GM12878 (cell line): ENCODE results near the gene PRKN. TPM values are rescaled to one million over a fixed set of nuclear protein-coding genes. Genes with fewer than 3 reads are reported as not detected.

Experiments
- ATAC-seq: fragments of 200-7000 bp; cut with Tn5 transposase; 3 replicates; pipeline ENCODE4 v1.9.1; 2020; ENCODE audit warnings: mild to moderate bottlenecking, moderate library complexity
- BruUV-seq: library from RNA; stranded (reverse); fragments of 400-500 nt; replicated peaks from 2 replicates; lab custom pipeline; 2021; lab: Mats Ljungman, UMichigan
- CTCF ChIA-PET: fragments of 300-600 bp; sonication (Branson Sonifier 250); formaldehyde crosslinking; extraction: SDS; loops from one replicate; lab custom pipeline; 2021; ENCODE audit warnings: inconsistent platforms; lab: Yijun Ruan, JAX
- POLR2A ChIA-PET: fragments of 350-600 bp; formaldehyde crosslinking; extraction: SDS; loops from one replicate; lab custom pipeline; 2021; ENCODE audit warnings: inconsistent platforms; lab: Charles Lee
- RAD21 ChIA-PET: fragments of 300-600 bp; sonication (Branson Sonifier 250); formaldehyde crosslinking; loops from one replicate; lab custom pipeline; 2023; ENCODE audit warnings: antibody characterized with exemption; ENCODE audit not compliant: unreplicated experiment; lab: Charles Lee
- SMC1A ChIA-PET: fragments of 300-600 bp; sonication (Branson Sonifier 250); formaldehyde crosslinking; loops from one replicate; lab custom pipeline; 2023; ENCODE audit not compliant: unreplicated experiment, uncharacterized antibody; lab: Charles Lee
- DNase-seq: peaks from one replicate; pipeline ENCODE4 v3.0.0-alpha.2; 2011; ENCODE audit warnings: low read depth, low spot score
- FAIRE-seq: peaks from 3 replicates; lab custom pipeline; 2011; peaks lifted over from hg19 to GRCh38; lab: Jason Lieb, UNC
- H2AFZ ChIP-seq: 2 replicates; pipeline ENCODE4 v1.6.0; 2011; ENCODE audit warnings: low read depth, low read length, control low read depth; ENCODE audit not compliant: control insufficient read depth
- H3K27ac ChIP-seq: 2 replicates; pipeline ENCODE4 v1.5.1; 2011; ENCODE audit warnings: control low read depth; ENCODE audit not compliant: control insufficient read depth, insufficient read depth
- H3K27me3 ChIP-seq, 2 experiments: replicated peaks in 1 of 2; 2 replicates each; pipeline versions ENCODE4 v1.6.0 to v1.6.1; 2011; ENCODE audit warnings: low read length in 1 of 2; ENCODE audit not compliant: control insufficient read depth in 2 of 2, insufficient read depth in 2 of 2
- H3K36me3 ChIP-seq, 2 experiments: 2 replicates each; pipeline ENCODE4 v1.5.1; 2011; ENCODE audit warnings: low read length in 1 of 2; ENCODE audit not compliant: control insufficient read depth in 2 of 2, insufficient read depth in 2 of 2
- H3K4me1 ChIP-seq: 2 replicates; pipeline ENCODE4 v1.6.1; 2011; ENCODE audit warnings: mild to moderate bottlenecking, low read length, moderate library complexity, mixed read lengths; ENCODE audit not compliant: control insufficient read depth, insufficient read depth
- H3K4me2 ChIP-seq: 2 replicates; pipeline ENCODE4 v1.6.0; 2011; ENCODE audit warnings: control low read depth; ENCODE audit not compliant: control insufficient read depth, insufficient read depth
- H3K4me3 ChIP-seq: fragments of 200-600 bp; sonication (generic); 2 replicates; pipeline ENCODE4 v1.5.1; 2016
- H3K79me2 ChIP-seq: 2 replicates; pipeline ENCODE4 v1.6.0; 2011; ENCODE audit warnings: low read length; ENCODE audit not compliant: control insufficient read depth, insufficient read depth
- H3K9ac ChIP-seq: 2 replicates; pipeline ENCODE4 v1.8.0; 2011; ENCODE audit warnings: low read length, control low read depth, mixed read lengths; ENCODE audit not compliant: control insufficient read depth, insufficient read depth
- H3K9me3 ChIP-seq: replicated peaks from 3 replicates; pipeline ENCODE4 v1.5.1; 2011; ENCODE audit warnings: mild to moderate bottlenecking, low read length; ENCODE audit not compliant: control insufficient read depth, insufficient read depth
- H4K20me1 ChIP-seq: 2 replicates; pipeline ENCODE4 v1.6.0; 2011; ENCODE audit not compliant: control insufficient read depth, insufficient read depth
- BHLHE40 ChIP-seq, 2 experiments: fragments of 450-650 bp in 1 of 2; IDR thresholded peaks; 2 replicates each; pipeline ENCODE4 v1.6.1; 2011 to 2017; ENCODE audit warnings: low read depth in 2 of 2, borderline replicate concordance in 1 of 2, improper control_type of control experiment in 1 of 2, low read length in 1 of 2, mild to moderate bottlenecking in 1 of 2
- CBX5 ChIP-seq: sonication (generic); IDR thresholded peaks from 2 replicates; pipeline ENCODE4 v1.6.1; 2016; ENCODE audit warnings: low read depth, moderate library complexity, mild to moderate bottlenecking, inconsistent platforms
- CHD1 ChIP-seq: IDR thresholded peaks from 2 replicates; pipeline ENCODE4 v1.6.1; 2012; ENCODE audit warnings: low read depth, low read length, improper control_type of control experiment
- MEF2B ChIP-seq: fragments of 450-650 bp; IDR thresholded peaks from 2 replicates; pipeline ENCODE4 v1.6.1; 2018; ENCODE audit warnings: mild to moderate bottlenecking, moderate library complexity; ENCODE audit not compliant: partially characterized antibody, poor library complexity, severe bottlenecking
- PML ChIP-seq: IDR thresholded peaks from 2 replicates; pipeline ENCODE4 v1.6.1; 2012; ENCODE audit warnings: low read length, inconsistent platforms
- SUZ12 ChIP-seq: fragments of 200-600 bp; sonication (generic); IDR thresholded peaks from one replicate; pipeline ENCODE4 v1.6.1; 2018; ENCODE audit warnings: antibody characterized with exemption, mild to moderate bottlenecking; ENCODE audit not compliant: unreplicated experiment
- ZNF622 ChIP-seq: fragments of 450-650 bp; IDR thresholded peaks from 2 replicates; pipeline ENCODE4 v1.6.1; 2017; ENCODE audit warnings: mild to moderate bottlenecking, inconsistent platforms
- ZZZ3 ChIP-seq: IDR thresholded peaks from 2 replicates; pipeline ENCODE4 v1.6.1; 2011; ENCODE audit warnings: low read depth; ENCODE audit not compliant: control insufficient read depth, insufficient read length
- WGBS: methylation state at CpG from one replicate; pipeline ENCODE4 v1.1.6; 2016; ENCODE audit warnings: low lambda C conversion rate; ENCODE audit not compliant: insufficient replicate concordance, insufficient coverage; ENCODE audit errors: missing lambda C conversion rate; 5-methylcytosine and 5-hydroxymethylcytosine counted together
- in situ Hi-C: fragments of 300-500 bp; cut with MboI; formaldehyde crosslinking; loops from 9 replicates; pipeline ENCODE4 v1.14.3; 2018; ENCODE audit warnings: mixed read lengths
- intact Hi-C: fragments of 100-400 bp; cut with micrococcal nuclease; formaldehyde crosslinking; loops from one replicate; pipeline ENCODE4 v1.14.2; 2022; ENCODE audit not compliant: unreplicated experiment
- polyA plus RNA-seq, 11 experiments: library from polyadenylated mRNA; depleted of rRNA in 4 of 11; unstranded in 6 of 11; stranded (reverse) in 5 of 11; fragments of >200 nt; fragmentation: Nextera tagmentation in 4 of 11; fragmentation: Illumina TruSeq in 1 of 11; extraction: Ambion mirVana in 4 of 11; extraction: Trizol in 1 of 11; gene quantifications; 1 replicate in 1 of 11; 2 replicates in 10 of 11; pipeline versions ENCODE4 v1.2.1 to v1.2.3, GENCODE V29; 2011 to 2016; ENCODE audit warnings: inconsistent platforms in 2 of 11, missing spikeins in 2 of 11, low read depth in 1 of 11
- total RNA-seq, 4 experiments: library from RNA; depleted of rRNA in 3 of 4; stranded (reverse); fragments of >200 nt in 3 of 4; fragmentation: Illumina TruSeq in 1 of 4; extraction: Trizol in 1 of 4; gene quantifications; 2 replicates each; pipeline versions ENCODE4 v1.2.1 to v1.2.3, GENCODE V29; 2013 to 2021
- TF ChIP-seq, protein P1 (sequence below): IDR thresholded peaks from 2 replicates; pipeline ENCODE4 v1.6.1; 2012; ENCODE audit warnings: low read length, inconsistent platforms
- TF ChIP-seq, protein P2 (sequence below): fragments of 450-650 bp; IDR thresholded peaks from 2 replicates; pipeline ENCODE4 v1.6.1; 2017; ENCODE audit warnings: borderline replicate concordance
- TF ChIP-seq, protein P3 (sequence below): fragments of 450-650 bp; formaldehyde crosslinking; IDR thresholded peaks from 2 replicates; pipeline ENCODE4 v1.4.0; 2020; ENCODE audit warnings: mild to moderate bottlenecking, moderate library complexity
- TF ChIP-seq, protein P4 (sequence below): IDR thresholded peaks from 2 replicates; pipeline ENCODE4 v1.6.1; 2012; ENCODE audit warnings: improper control_type of control experiment, low read depth, low read length; ENCODE audit not compliant: insufficient replicate concordance

PRKN gene
- total and polyA plus RNA-seq, 10 of the 15 experiments (the other 5 are each of a cell fraction or from before 2014, with no cell fraction given) = 0.06 to 0.09 TPM; not detected in 8

DNA sequence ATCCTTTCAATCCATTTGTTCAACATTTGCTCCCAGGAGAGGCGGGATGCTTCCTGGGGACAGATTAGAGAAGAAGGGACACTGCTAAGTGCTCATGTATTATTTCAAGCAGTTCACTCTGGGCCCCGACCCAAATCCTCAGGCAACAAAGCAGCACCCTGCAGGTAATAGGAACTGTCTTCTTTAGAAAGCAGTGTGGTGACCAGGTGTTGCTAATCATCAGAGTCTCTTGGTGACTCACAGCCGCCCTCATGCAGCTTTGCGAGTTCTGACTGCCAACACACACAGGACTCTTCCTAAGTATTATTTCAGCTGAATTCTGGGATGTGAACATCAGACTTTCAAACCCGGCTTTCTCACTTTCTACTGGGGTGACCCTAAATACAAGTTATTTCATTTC is 356.4 kb downstream of the PRKN start (continued):
- TF ChIP-seq, protein P1, sequence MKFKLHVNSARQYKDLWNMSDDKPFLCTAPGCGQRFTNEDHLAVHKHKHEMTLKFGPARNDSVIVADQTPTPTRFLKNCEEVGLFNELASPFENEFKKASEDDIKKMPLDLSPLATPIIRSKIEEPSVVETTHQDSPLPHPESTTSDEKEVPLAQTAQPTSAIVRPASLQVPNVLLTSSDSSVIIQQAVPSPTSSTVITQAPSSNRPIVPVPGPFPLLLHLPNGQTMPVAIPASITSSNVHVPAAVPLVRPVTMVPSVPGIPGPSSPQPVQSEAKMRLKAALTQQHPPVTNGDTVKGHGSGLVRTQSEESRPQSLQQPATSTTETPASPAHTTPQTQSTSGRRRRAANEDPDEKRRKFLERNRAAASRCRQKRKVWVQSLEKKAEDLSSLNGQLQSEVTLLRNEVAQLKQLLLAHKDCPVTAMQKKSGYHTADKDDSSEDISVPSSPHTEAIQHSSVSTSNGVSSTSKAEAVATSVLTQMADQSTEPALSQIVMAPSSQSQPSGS = no peak
- TF ChIP-seq PML (no peak), ZNF622 (no peak), BHLHE40 (IDR thresholded peaks at IDR 0.05; ENCODE audit: borderline replicate concordance in 1 of 2, low read depth in 2 of 2, low read length in 1 of 2) (no peak), CHD1 (no peak), SUZ12 (no peak)
- TF ChIP-seq, protein P2, sequence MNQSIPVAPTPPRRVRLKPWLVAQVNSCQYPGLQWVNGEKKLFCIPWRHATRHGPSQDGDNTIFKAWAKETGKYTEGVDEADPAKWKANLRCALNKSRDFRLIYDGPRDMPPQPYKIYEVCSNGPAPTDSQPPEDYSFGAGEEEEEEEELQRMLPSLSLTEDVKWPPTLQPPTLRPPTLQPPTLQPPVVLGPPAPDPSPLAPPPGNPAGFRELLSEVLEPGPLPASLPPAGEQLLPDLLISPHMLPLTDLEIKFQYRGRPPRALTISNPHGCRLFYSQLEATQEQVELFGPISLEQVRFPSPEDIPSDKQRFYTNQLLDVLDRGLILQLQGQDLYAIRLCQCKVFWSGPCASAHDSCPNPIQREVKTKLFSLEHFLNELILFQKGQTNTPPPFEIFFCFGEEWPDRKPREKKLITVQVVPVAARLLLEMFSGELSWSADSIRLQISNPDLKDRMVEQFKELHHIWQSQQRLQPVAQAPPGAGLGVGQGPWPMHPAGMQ = no peak

DNA sequence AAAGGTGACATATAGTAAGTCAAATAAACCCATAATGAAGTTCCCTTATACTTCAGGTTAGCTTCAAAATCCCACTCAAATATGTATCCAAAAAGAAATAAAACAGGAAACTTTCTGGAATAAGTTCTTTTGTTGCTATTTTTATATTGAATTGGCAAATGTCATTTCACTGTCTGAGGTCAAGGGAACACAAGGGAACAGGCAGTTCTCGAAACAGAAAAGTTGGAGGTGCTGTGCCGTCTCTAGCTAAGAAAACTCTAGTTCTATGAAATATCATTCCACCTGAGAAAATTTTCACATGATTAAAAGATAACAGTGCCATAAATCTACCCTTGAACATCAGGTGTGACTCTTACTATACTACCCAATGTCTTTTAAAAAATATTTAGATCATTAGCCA is 358.5 kb downstream of the PRKN start:
- H3K4me1 ChIP-seq = no peaks in the 10 kb centered on the region
- H2AFZ ChIP-seq = no peak overlapping the region
- CTCF ChIA-PET = no interaction called here
- no peak overlapping the region for H3K4me3 ChIP-seq
- no peak for DNase-seq
- no peaks in the 10 kb centered on the region for H3K9me3 ChIP-seq
- BruUV-seq = no TSS peak
- no peak overlapping the region for H3K4me2 ChIP-seq
- 40% methylated on average over 2 of the region's 2 CpGs for WGBS
- FAIRE-seq = no peak
- POLR2A ChIA-PET = no interaction called here
- H3K27me3 ChIP-seq = no peaks in the 10 kb centered on the region
- in situ Hi-C loops (no loop called here), intact Hi-C loops (no loop called here)
- SMC1A ChIA-PET = no interaction called here
- no peak overlapping the region for H3K27ac ChIP-seq
- no peaks in the 10 kb centered on the region for H3K79me2 ChIP-seq
- no peaks in the 10 kb centered on the region for H3K36me3 ChIP-seq
- H4K20me1 ChIP-seq = no peaks in the 10 kb centered on the region
- ATAC-seq = no peak
- no peak overlapping the region for H3K9ac ChIP-seq
- RAD21 ChIA-PET = no interaction called here
- TF ChIP-seq CBX5 = no peak
- no peak for TF ChIP-seq MEF2B
- TF ChIP-seq ZZZ3 = no peak
- TF ChIP-seq, protein P3, sequence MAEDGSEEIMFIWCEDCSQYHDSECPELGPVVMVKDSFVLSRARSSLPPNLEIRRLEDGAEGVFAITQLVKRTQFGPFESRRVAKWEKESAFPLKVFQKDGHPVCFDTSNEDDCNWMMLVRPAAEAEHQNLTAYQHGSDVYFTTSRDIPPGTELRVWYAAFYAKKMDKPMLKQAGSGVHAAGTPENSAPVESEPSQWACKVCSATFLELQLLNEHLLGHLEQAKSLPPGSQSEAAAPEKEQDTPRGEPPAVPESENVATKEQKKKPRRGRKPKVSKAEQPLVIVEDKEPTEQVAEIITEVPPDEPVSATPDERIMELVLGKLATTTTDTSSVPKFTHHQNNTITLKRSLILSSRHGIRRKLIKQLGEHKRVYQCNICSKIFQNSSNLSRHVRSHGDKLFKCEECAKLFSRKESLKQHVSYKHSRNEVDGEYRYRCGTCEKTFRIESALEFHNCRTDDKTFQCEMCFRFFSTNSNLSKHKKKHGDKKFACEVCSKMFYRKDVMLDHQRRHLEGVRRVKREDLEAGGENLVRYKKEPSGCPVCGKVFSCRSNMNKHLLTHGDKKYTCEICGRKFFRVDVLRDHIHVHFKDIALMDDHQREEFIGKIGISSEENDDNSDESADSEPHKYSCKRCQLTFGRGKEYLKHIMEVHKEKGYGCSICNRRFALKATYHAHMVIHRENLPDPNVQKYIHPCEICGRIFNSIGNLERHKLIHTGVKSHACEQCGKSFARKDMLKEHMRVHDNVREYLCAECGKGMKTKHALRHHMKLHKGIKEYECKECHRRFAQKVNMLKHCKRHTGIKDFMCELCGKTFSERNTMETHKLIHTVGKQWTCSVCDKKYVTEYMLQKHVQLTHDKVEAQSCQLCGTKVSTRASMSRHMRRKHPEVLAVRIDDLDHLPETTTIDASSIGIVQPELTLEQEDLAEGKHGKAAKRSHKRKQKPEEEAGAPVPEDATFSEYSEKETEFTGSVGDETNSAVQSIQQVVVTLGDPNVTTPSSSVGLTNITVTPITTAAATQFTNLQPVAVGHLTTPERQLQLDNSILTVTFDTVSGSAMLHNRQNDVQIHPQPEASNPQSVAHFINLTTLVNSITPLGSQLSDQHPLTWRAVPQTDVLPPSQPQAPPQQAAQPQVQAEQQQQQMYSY (CRISPR knock-in tag) = no peak
- TF ChIP-seq, protein P4, sequence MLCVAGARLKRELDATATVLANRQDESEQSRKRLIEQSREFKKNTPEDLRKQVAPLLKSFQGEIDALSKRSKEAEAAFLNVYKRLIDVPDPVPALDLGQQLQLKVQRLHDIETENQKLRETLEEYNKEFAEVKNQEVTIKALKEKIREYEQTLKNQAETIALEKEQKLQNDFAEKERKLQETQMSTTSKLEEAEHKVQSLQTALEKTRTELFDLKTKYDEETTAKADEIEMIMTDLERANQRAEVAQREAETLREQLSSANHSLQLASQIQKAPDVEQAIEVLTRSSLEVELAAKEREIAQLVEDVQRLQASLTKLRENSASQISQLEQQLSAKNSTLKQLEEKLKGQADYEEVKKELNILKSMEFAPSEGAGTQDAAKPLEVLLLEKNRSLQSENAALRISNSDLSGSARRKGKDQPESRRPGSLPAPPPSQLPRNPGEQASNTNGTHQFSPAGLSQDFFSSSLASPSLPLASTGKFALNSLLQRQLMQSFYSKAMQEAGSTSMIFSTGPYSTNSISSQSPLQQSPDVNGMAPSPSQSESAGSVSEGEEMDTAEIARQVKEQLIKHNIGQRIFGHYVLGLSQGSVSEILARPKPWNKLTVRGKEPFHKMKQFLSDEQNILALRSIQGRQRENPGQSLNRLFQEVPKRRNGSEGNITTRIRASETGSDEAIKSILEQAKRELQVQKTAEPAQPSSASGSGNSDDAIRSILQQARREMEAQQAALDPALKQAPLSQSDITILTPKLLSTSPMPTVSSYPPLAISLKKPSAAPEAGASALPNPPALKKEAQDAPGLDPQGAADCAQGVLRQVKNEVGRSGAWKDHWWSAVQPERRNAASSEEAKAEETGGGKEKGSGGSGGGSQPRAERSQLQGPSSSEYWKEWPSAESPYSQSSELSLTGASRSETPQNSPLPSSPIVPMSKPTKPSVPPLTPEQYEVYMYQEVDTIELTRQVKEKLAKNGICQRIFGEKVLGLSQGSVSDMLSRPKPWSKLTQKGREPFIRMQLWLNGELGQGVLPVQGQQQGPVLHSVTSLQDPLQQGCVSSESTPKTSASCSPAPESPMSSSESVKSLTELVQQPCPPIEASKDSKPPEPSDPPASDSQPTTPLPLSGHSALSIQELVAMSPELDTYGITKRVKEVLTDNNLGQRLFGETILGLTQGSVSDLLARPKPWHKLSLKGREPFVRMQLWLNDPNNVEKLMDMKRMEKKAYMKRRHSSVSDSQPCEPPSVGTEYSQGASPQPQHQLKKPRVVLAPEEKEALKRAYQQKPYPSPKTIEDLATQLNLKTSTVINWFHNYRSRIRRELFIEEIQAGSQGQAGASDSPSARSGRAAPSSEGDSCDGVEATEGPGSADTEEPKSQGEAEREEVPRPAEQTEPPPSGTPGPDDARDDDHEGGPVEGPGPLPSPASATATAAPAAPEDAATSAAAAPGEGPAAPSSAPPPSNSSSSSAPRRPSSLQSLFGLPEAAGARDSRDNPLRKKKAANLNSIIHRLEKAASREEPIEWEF = no peak
